Prostate gland (tissue), 2 donors: ENCODE results near the gene CIC.

ENCODE experiments used
- CTCF ChIP-seq, 4 experiments: fragments of 200-600 bp in 2 of 4; fragments of 450-650 bp in 2 of 4; sonication (generic) in 2 of 4; IDR thresholded peaks; 1 replicate in 3 of 4; 2 replicates in 1 of 4; pipeline ENCODE4 v1.5.1; 2016 to 2019; ENCODE audit warnings: antibody characterized with exemption in 4 of 4, mild to moderate bottlenecking in 2 of 4, moderate library complexity in 2 of 4
- POLR2A ChIP-seq: fragments of 450-650 bp; IDR thresholded peaks from one replicate; pipeline ENCODE4 v1.6.1; 2016; ENCODE audit warnings: antibody characterized with exemption, mild to moderate bottlenecking
- POLR2AphosphoS5 ChIP-seq: sonication (generic); formaldehyde crosslinking; IDR thresholded peaks from one replicate; pipeline ENCODE4 v1.6.1; 2017; ENCODE audit warnings: antibody characterized with exemption

- TF ChIP-seq CTCF (IDR thresholded peaks at IDR 0.05) (no peak), POLR2A (no peak), POLR2AphosphoS5 (no peak)
Measured at GRCh38 chr19:42335374-42335936, 66.4 kb downstream of the CIC start.
